Measurements from ENCODE around the gene LMO7.

The LMO7 gene

GRCh38 chr13:75860935-75861334, 224.8 kb downstream of the LMO7 start:
- DNase-seq, result no peak

GRCh38 chr13:75861786-75862185, 225.7 kb downstream of the LMO7 start:
- no peak for DNase-seq

GRCh38 chr13:75864718-75865117, 228.6 kb downstream of the LMO7 start:
- DNase-seq, result no peak

GRCh38 chr13:75867379-75868117, 231.4 kb downstream of the LMO7 start:
- DNase-seq, result no peak

- no peak for DNase-seq
These were observed 233.9 kb downstream of the LMO7 start for GRCh38 chr13:75869981-75870380.

- peak; percentile 3 for DNase-seq
These were observed 234.3 kb downstream of the LMO7 start for GRCh38 chr13:75870397-75870903.

GRCh38 chr13:75871059-75871458, 234.9 kb downstream of the LMO7 start:
- no peak for DNase-seq

- no peak for DNase-seq
These were observed 236.8 kb downstream of the LMO7 start for GRCh38 chr13:75872980-75873379.

GRCh38 chr13:75873494-75873893, 237.4 kb downstream of the LMO7 start:
- DNase-seq, result no peak

- no peak for DNase-seq
These were observed 239.3 kb downstream of the LMO7 start for GRCh38 chr13:75875450-75875849.

- DNase-seq, result peak; percentile 49
These were observed 240.3 kb downstream of the LMO7 start for GRCh38 chr13:75876142-75877050.

- no peak for DNase-seq
These were observed 240.9 kb downstream of the LMO7 start for GRCh38 chr13:75877071-75877470.

GRCh38 chr13:75879656-75880055, 243.5 kb downstream of the LMO7 start:
- no peak for DNase-seq

GRCh38 chr13:75881109-75881775, 245.1 kb downstream of the LMO7 start:
- DNase-seq, result no peak

- no peak for DNase-seq
These were observed 246.1 kb downstream of the LMO7 start for GRCh38 chr13:75882261-75882660.

GRCh38 chr13:75889427-75889826, 253.3 kb downstream of the LMO7 start:
- DNase-seq, result no peak

- DNase-seq, result no peak
These were observed 259.0 kb downstream of the LMO7 start for GRCh38 chr13:75895168-75895567.

GRCh38 chr13:75896271-75896670, 260.1 kb downstream of the LMO7 start:
- no peak for DNase-seq

GRCh38 chr13:75897386-75897785, 261.3 kb downstream of the LMO7 start:
- no peak for DNase-seq

- no peak for DNase-seq
These were observed 265.4 kb downstream of the LMO7 start for GRCh38 chr13:75901501-75901900.

- no peak for DNase-seq
These were observed 266.3 kb downstream of the LMO7 start for GRCh38 chr13:75902166-75903104.

- DNase-seq, result peak; percentile 36
These were observed 267.9 kb downstream of the LMO7 start for GRCh38 chr13:75904012-75904411.
